ENCODE data around the gene GTF3C1.

Gene GTF3C1

GRCh38 chr16:27428026-27428785 is 121.5 kb downstream of the GTF3C1 start:
- no peak for DNase-seq (ENCODE audit: low read depth in 2 of 2)

- DNase-seq (ENCODE audit: low read depth in 2 of 2): no peak
Observed at GRCh38 chr16:27427538-27427937, 122.2 kb downstream of the GTF3C1 start.

GRCh38 chr16:27426423-27427408 is 123.0 kb downstream of the GTF3C1 start:
- peak; percentile 52 to 67 for DNase-seq (ENCODE audit: low read depth in 2 of 2)

GRCh38 chr16:27425961-27426360 is 123.8 kb downstream of the GTF3C1 start:
- no peak for DNase-seq (ENCODE audit: low read depth in 2 of 2)

- DNase-seq (ENCODE audit: low read depth in 2 of 2): no peak
Observed at GRCh38 chr16:27424772-27425498, 124.8 kb downstream of the GTF3C1 start.

- DNase-seq (ENCODE audit: low read depth in 2 of 2): no peak
Observed at GRCh38 chr16:27421961-27422740, 127.6 kb downstream of the GTF3C1 start.

GRCh38 chr16:27417047-27417671 is 132.6 kb downstream of the GTF3C1 start:
- no peak for DNase-seq (ENCODE audit: low read depth in 2 of 2)

- DNase-seq (ENCODE audit: low read depth in 2 of 2): no peak
Observed at GRCh38 chr16:27414788-27415431, 134.8 kb downstream of the GTF3C1 start.

GRCh38 chr16:27413956-27414355 is 135.8 kb downstream of the GTF3C1 start:
- DNase-seq (ENCODE audit: low read depth in 2 of 2): no peak

- DNase-seq (ENCODE audit: low read depth in 2 of 2): no peak
Observed at GRCh38 chr16:27410761-27411160, 139.0 kb downstream of the GTF3C1 start.
